Measurements from ENCODE around the gene ADAMTS17.

Gene ADAMTS17

GRCh38 chr15:100026041-100026440, 315.7 kb downstream of the ADAMTS17 start:
- no peak for DNase-seq (ENCODE audit: low read depth)
- TF ChIP-seq, protein P1, sequence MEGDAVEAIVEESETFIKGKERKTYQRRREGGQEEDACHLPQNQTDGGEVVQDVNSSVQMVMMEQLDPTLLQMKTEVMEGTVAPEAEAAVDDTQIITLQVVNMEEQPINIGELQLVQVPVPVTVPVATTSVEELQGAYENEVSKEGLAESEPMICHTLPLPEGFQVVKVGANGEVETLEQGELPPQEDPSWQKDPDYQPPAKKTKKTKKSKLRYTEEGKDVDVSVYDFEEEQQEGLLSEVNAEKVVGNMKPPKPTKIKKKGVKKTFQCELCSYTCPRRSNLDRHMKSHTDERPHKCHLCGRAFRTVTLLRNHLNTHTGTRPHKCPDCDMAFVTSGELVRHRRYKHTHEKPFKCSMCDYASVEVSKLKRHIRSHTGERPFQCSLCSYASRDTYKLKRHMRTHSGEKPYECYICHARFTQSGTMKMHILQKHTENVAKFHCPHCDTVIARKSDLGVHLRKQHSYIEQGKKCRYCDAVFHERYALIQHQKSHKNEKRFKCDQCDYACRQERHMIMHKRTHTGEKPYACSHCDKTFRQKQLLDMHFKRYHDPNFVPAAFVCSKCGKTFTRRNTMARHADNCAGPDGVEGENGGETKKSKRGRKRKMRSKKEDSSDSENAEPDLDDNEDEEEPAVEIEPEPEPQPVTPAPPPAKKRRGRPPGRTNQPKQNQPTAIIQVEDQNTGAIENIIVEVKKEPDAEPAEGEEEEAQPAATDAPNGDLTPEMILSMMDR (IDR thresholded peaks at IDR 0.05; ENCODE audit: control insufficient read depth, extremely low read depth, insufficient read depth): no peak

GRCh38 chr15:100022806-100023205, 319.0 kb downstream of the ADAMTS17 start:
- no peak for DNase-seq (ENCODE audit: low read depth)
- TF ChIP-seq, protein P1 (IDR thresholded peaks at IDR 0.05; ENCODE audit: control insufficient read depth, extremely low read depth, insufficient read depth): no peak
- H3K4me3 ChIP-seq (ENCODE audit: low read depth, low read length): no peak overlapping the region

More at GRCh38 chr15:100026041-100026440, 315.7 kb downstream of the ADAMTS17 start:
- no peak overlapping the region for H3K4me3 ChIP-seq (ENCODE audit: low read depth, low read length)

DNA sequence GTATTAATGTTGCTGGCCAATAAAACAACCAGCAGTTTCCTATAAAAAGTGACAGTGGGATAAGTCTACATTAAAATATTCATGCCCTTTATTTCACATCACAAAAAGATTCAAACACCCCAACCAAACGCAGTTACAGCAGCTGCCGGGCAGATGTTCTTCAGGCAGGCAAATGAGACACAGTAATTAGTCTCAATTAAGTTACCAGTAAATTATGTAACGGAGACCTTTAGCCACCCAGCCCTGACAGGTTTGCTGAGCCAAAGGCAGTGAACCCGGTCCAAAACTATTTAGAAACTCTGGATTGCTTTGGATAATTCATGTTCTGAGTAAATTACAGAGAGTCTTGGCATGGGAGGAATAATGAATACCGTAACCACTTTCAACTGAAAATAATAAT, 319.4 kb downstream of the ADAMTS17 start:
- H3K4me3 ChIP-seq (ENCODE audit: low read depth, low read length): no peak overlapping the region
- TF ChIP-seq, protein P1 (IDR thresholded peaks at IDR 0.05; ENCODE audit: control insufficient read depth, extremely low read depth, insufficient read depth): no peak
- no peak for DNase-seq (ENCODE audit: low read depth)

DNA sequence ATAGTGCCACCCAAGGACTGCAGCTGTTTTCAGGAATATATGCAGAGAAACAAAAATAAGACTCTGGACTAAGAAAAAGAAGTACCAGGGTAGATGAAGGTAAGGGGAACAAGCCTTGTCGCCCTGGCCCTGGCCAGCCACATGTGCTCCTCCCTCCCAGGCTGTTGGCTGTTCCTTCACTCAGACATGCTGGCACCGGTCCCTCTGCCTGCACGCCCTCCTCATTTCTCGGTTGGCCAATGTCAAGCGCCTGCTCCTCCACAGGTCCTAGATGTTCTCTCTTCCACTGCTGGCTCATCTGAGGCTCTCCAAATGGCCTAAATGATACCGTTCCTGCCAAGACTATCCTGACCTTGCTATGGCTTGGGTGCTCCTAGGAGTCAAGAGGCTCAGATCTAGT, 320.1 kb downstream of the ADAMTS17 start:
- no peak overlapping the region for H3K4me3 ChIP-seq (ENCODE audit: low read depth, low read length)
- TF ChIP-seq, protein P1 (IDR thresholded peaks at IDR 0.05; ENCODE audit: control insufficient read depth, extremely low read depth, insufficient read depth): no peak
- DNase-seq (ENCODE audit: low read depth): no peak

GRCh38 chr15:100020614-100021013, 321.2 kb downstream of the ADAMTS17 start:
- no peak for DNase-seq (ENCODE audit: low read depth)
- no peak overlapping the region for H3K4me3 ChIP-seq (ENCODE audit: low read depth, low read length)
- TF ChIP-seq, protein P1 (IDR thresholded peaks at IDR 0.05; ENCODE audit: control insufficient read depth, extremely low read depth, insufficient read depth): no peak

DNA sequence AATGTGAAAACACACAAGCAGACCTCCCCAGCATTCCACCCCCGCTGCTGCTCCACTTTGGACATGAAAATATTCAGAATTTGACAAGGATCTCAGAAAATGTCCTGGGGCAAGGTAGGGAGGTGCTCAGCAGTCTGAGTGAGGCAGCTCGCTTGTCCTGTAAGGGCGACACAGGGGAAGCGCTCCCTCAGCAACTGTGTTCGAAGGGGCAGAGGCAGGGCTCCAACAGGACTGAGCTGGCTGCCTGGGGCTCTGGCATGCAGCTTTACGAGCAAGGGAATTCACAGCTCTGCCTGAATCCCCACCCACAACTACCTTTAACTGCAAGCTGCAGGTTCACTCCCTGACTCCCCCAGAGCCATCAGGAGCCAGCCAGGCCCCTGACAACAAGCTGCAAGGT, 321.6 kb downstream of the ADAMTS17 start:
- TF ChIP-seq, protein P1 (IDR thresholded peaks at IDR 0.05; ENCODE audit: control insufficient read depth, extremely low read depth, insufficient read depth): no peak
- no peak overlapping the region for H3K4me3 ChIP-seq (ENCODE audit: low read depth, low read length)
- DNase-seq (ENCODE audit: low read depth): no peak

GRCh38 chr15:100019601-100020000, 322.2 kb downstream of the ADAMTS17 start:
- TF ChIP-seq, protein P1 (IDR thresholded peaks at IDR 0.05; ENCODE audit: control insufficient read depth, extremely low read depth, insufficient read depth): no peak
- no peak for DNase-seq (ENCODE audit: low read depth)

More at GRCh38 chr15:100019601-100020000, 322.2 kb downstream of the ADAMTS17 start:
- no peak overlapping the region for H3K4me3 ChIP-seq (ENCODE audit: low read depth, low read length)
